AG04449 (cell line): ENCODE measurements around the gene CR1L.

ENCODE experiments used
- CTCF ChIA-PET: fragments of 350-600 bp; formaldehyde crosslinking; extraction: SDS; loops from one replicate; lab custom pipeline; 2021; ENCODE audit warnings: antibody characterized with exemption; lab: Yijun Ruan, JAX
- POLR2A ChIA-PET: fragments of 400-600, 350-600 bp; formaldehyde crosslinking; extraction: SDS; loops from one replicate; lab custom pipeline; 2020; ENCODE audit warnings: antibody characterized with exemption, inconsistent platforms; lab: Yijun Ruan, JAX
- DNase-seq: peaks from one replicate; pipeline ENCODE4 v3.0.0-alpha.2; 2010; ENCODE audit warnings: low read depth, low spot score
- H3K4me3 ChIP-seq: 2 replicates; pipeline ENCODE4 v1.5.1; 2011; ENCODE audit warnings: low read depth, mild to moderate bottlenecking, control low read depth, low read length
- TF ChIP-seq, protein P1 (sequence below): IDR thresholded peaks from one replicate; pipeline ENCODE4 v1.5.1; 2011; ENCODE audit warnings: mild to moderate bottlenecking, moderate library complexity, low read length, control low read depth, inconsistent platforms; ENCODE audit not compliant: insufficient read depth; ENCODE audit errors: missing control alignments

The CR1L gene

DNA sequence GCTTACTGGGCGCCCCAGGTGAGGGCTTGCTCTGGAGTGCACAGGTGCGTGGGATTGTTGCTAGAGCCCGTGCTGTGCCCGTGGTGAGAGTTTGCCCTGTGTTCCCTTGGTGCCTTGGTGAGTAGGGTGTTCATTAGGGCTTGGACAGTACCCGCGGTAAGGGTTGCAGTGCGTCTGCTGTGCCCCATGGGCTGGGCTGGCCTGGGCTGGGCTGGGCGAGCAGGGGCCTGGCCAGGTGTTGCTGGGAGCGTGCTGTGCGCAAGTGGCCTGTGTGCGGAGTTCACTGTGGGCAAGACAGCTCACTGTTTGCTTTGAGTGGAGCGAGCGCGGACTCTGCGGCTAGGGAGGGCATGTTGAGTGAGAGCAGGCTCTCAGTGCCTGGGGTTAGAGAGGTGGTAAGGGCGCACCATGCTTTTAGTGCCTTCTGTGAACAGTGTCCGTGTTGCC is 725 bp downstream of the CR1L start:
- POLR2A ChIA-PET: no interaction called here
- no peak for DNase-seq
- H3K4me3 ChIP-seq: peak overlapping the region; percentile 60; the same call in 1 of the 2 replicates
- TF ChIP-seq, protein P1, sequence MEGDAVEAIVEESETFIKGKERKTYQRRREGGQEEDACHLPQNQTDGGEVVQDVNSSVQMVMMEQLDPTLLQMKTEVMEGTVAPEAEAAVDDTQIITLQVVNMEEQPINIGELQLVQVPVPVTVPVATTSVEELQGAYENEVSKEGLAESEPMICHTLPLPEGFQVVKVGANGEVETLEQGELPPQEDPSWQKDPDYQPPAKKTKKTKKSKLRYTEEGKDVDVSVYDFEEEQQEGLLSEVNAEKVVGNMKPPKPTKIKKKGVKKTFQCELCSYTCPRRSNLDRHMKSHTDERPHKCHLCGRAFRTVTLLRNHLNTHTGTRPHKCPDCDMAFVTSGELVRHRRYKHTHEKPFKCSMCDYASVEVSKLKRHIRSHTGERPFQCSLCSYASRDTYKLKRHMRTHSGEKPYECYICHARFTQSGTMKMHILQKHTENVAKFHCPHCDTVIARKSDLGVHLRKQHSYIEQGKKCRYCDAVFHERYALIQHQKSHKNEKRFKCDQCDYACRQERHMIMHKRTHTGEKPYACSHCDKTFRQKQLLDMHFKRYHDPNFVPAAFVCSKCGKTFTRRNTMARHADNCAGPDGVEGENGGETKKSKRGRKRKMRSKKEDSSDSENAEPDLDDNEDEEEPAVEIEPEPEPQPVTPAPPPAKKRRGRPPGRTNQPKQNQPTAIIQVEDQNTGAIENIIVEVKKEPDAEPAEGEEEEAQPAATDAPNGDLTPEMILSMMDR: no peak
- CTCF ChIA-PET: interaction anchor here (1.0 kb wide), 1 partner anchor 8 kb away, joined by 4 read pairs; no protein-coding TSS in a partner anchor

DNA sequence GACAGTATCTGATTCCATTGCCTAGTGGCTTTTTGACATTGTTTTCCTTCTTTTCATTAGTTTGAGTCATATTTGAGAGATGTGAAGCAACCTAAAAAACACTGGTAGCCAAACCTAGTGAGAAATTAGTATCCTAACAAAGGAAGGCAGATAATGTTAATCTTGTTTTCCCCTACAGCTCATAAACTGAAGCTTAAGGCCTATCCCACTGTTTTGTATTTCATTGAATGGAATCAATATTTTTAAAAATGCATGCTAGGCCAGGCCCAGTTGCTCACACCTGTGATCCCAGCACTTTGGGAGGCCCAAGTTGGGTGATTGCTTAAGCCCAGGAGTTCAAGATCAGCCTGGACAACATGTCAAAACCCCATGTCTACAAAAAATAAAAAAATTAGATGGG is 1.2 kb downstream of the CR1L start:
- H3K4me3 ChIP-seq: no peak overlapping the region
- TF ChIP-seq, protein P1: no peak
- ChIA-PET POLR2A (no interaction called here), CTCF (no interaction called here)
- DNase-seq: no peak

DNA sequence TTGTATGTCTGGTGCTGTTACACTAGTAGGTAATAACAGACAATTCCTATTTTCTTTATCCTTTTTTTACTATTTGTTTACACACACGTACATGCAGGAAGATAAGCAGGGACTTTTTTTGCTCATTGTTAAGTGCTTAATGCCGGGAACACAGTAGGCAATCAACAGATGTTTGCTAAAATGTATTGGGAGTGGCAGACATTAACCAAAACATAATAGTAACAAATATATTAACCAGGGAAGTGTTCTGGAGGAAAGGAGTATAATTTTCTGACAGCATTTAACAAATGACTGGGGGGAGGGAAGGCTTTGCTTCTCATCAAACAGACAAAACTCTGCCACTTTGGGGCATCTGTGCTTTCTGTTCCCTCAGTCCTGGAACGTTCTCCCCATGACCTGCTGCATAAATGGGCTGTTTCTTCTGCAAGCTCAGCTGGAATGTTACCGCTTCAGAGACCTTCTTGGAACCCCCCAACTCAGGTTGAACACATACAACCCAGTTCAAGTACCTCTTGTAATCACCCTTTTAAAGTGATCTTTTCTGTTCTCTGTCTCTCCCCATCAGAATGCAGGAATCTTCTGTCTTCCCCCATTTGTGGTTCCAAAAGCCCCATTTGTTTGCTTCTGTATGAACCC is 2.1 kb downstream of the CR1L start:
- ChIA-PET POLR2A (no interaction called here), CTCF (no interaction called here)
- TF ChIP-seq, protein P1: no peak
- H3K4me3 ChIP-seq: no peak overlapping the region
- DNase-seq: no peak

DNA sequence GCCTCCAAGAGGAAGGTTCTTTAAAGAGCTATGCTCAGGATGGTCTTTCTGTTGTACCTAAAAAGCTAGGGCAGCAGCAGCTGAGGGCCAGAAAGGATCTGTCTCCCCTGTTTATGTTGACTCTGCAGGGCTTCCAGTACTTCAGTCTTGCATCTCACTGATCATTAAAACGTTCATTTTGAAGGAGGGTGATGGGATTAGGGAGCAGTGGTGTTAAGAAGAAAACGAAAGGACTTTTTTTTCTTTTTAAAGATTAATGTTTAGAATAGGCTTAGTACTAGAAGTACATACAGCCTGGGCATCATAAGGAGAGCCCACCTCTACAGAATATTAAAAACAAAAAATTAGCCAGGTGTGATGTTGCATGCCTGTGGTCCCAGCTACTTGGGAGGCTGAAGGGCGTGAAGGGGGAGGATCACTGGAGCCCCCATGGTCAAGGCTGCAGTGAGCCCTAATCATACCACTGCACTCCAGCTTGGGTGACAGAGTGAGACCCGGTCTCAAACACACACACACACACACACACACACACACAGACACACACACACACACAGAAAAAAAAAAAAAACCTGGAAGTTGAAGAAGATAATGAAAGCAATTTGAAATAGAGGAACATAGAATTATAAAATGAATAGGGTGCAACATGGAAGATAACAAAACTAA is 2.9 kb downstream of the CR1L start:
- TF ChIP-seq, protein P1: no peak
- CTCF ChIA-PET: no interaction called here
- H3K4me3 ChIP-seq: no peak overlapping the region
- no peak for DNase-seq
- POLR2A ChIA-PET: no interaction called here

DNA sequence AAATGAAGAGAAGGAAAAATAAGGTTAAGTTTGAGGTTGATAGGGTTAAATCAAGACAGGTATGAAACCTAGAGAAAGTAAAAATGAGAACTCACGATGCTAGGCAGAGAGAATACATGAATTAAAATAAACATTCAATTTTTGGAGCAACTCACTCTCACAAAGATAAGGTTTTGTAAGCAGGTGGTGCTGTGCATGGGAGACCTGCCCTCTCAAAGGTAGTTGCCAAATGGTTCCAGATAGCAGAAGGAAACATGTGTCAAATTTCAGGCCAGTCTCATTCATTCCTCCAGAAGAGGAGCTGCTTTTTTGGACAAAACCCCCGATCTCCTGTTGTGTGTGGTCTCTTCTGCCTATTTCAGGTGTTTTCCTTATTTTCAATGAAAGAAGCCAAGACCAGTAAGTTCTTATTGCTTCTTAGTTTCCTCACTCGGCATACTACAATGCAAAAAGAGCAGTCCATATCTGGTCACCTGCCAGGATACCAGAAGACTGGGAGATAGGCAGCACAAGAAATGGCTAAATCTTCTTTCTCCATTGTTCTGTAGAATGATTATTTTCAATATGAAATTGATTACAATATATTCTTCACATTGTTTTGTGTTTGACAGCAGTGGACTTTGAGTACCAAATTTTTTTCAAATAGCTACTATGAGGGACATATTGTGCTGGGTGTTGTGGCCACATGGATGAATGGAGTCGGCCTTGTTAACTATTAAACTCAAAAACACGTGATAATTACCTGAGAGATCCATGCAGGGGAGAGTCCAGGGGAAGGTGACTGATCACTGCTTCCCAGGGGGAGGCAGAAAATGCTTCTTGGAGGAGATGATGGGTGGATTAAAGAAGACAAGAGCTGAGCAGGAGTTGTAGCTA is 3.6 kb downstream of the CR1L start:
- DNase-seq: no peak
- H3K4me3 ChIP-seq: no peak overlapping the region
- ChIA-PET POLR2A (no interaction called here), CTCF (no interaction called here)
- TF ChIP-seq, protein P1: no peak
